GM12878 (cell line): Measurements from ENCODE around the gene VPS45.

Experiments
- ASH2L ChIP-seq: fragments of 300-600, 200-600 bp; sonication (generic); IDR thresholded peaks from 2 replicates; pipeline ENCODE4 v1.6.1; 2017; ENCODE audit warnings: low read depth, mild to moderate bottlenecking, borderline replicate concordance
- EP300 ChIP-seq, 2 experiments: fragments of 150-350 bp in 1 of 2; IDR thresholded peaks; 2 replicates each; pipeline ENCODE4 v1.6.1; 2011 to 2012; ENCODE audit warnings: low read depth in 2 of 2, low read length in 2 of 2, borderline replicate concordance in 1 of 2, improper control_type of control experiment in 1 of 2, inconsistent platforms in 1 of 2; ENCODE audit not compliant: control insufficient read depth in 1 of 2
- NFXL1 ChIP-seq: fragments of 450-650 bp; IDR thresholded peaks from 2 replicates; pipeline ENCODE4 v1.6.1; 2017; ENCODE audit warnings: antibody characterized with exemption, mild to moderate bottlenecking, borderline replicate concordance
- PAX8 ChIP-seq: fragments of 450-650 bp; IDR thresholded peaks from 2 replicates; pipeline ENCODE4 v1.6.1; 2017; ENCODE audit warnings: mild to moderate bottlenecking, moderate library complexity
- SPI1 ChIP-seq: IDR thresholded peaks from 2 replicates; pipeline ENCODE4 v1.6.1; 2011; ENCODE audit warnings: low read depth, mild to moderate bottlenecking, low read length, moderate library complexity, borderline replicate concordance; ENCODE audit not compliant: insufficient read depth
- SREBF2 ChIP-seq: IDR thresholded peaks from 2 replicates; pipeline ENCODE4 v1.6.1; 2012; ENCODE audit warnings: mild to moderate bottlenecking, low read length
- SRF ChIP-seq, 2 experiments: IDR thresholded peaks; 2 replicates each; pipeline ENCODE4 v1.6.1; 2011; ENCODE audit warnings: low read depth in 2 of 2, low read length in 2 of 2, mild to moderate bottlenecking in 1 of 2, moderate library complexity in 1 of 2
- TF ChIP-seq, protein P1 (sequence below): IDR thresholded peaks from 2 replicates; pipeline ENCODE4 v1.6.1; 2012; ENCODE audit warnings: low read depth, low read length, improper control_type of control experiment
- TF ChIP-seq, protein P2 (sequence below), 3 experiments: IDR thresholded peaks in 2 of 3; conservative IDR thresholded peaks in 1 of 3; 2 replicates each; pipeline ENCODE4 v1.5.1; 2011; ENCODE audit warnings: low read depth in 3 of 3, low read length in 3 of 3, mild to moderate bottlenecking in 3 of 3, control low read depth in 2 of 3, moderate library complexity in 2 of 3, inconsistent platforms in 1 of 3, mixed read lengths in 1 of 3; ENCODE audit not compliant: control insufficient read depth in 2 of 3, insufficient read depth in 1 of 3; ENCODE audit errors: extremely low read depth in 1 of 3
- TF ChIP-seq, protein P3 (sequence below): fragments of 450-650 bp; IDR thresholded peaks from 2 replicates; pipeline ENCODE4 v1.6.1; 2016; ENCODE audit warnings: mild to moderate bottlenecking, moderate library complexity, borderline replicate concordance

- TF ChIP-seq, protein P1, sequence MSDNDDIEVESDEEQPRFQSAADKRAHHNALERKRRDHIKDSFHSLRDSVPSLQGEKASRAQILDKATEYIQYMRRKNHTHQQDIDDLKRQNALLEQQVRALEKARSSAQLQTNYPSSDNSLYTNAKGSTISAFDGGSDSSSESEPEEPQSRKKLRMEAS = no peak
- TF ChIP-seq, protein P2, sequence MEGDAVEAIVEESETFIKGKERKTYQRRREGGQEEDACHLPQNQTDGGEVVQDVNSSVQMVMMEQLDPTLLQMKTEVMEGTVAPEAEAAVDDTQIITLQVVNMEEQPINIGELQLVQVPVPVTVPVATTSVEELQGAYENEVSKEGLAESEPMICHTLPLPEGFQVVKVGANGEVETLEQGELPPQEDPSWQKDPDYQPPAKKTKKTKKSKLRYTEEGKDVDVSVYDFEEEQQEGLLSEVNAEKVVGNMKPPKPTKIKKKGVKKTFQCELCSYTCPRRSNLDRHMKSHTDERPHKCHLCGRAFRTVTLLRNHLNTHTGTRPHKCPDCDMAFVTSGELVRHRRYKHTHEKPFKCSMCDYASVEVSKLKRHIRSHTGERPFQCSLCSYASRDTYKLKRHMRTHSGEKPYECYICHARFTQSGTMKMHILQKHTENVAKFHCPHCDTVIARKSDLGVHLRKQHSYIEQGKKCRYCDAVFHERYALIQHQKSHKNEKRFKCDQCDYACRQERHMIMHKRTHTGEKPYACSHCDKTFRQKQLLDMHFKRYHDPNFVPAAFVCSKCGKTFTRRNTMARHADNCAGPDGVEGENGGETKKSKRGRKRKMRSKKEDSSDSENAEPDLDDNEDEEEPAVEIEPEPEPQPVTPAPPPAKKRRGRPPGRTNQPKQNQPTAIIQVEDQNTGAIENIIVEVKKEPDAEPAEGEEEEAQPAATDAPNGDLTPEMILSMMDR (IDR thresholded peaks at IDR 0.05 in 2 of 3, conservative IDR thresholded peaks at IDR 0.05 in 1 of 3; ENCODE audit: control insufficient read depth in 2 of 3, extremely low read depth in 1 of 3, insufficient read depth in 1 of 3, low read depth in 3 of 3, low read length in 3 of 3) = no peak
- TF ChIP-seq ASH2L (no peak), PAX8 (no peak), SRF (IDR thresholded peaks at IDR 0.05; ENCODE audit: low read depth in 2 of 2, low read length in 2 of 2) (no peak), EP300 (IDR thresholded peaks at IDR 0.05; ENCODE audit: borderline replicate concordance in 1 of 2, control insufficient read depth in 1 of 2, low read depth in 2 of 2, low read length in 2 of 2) (no peak), NFXL1 (no peak), SPI1 (no peak), SREBF2 (no peak)
- TF ChIP-seq, protein P3, sequence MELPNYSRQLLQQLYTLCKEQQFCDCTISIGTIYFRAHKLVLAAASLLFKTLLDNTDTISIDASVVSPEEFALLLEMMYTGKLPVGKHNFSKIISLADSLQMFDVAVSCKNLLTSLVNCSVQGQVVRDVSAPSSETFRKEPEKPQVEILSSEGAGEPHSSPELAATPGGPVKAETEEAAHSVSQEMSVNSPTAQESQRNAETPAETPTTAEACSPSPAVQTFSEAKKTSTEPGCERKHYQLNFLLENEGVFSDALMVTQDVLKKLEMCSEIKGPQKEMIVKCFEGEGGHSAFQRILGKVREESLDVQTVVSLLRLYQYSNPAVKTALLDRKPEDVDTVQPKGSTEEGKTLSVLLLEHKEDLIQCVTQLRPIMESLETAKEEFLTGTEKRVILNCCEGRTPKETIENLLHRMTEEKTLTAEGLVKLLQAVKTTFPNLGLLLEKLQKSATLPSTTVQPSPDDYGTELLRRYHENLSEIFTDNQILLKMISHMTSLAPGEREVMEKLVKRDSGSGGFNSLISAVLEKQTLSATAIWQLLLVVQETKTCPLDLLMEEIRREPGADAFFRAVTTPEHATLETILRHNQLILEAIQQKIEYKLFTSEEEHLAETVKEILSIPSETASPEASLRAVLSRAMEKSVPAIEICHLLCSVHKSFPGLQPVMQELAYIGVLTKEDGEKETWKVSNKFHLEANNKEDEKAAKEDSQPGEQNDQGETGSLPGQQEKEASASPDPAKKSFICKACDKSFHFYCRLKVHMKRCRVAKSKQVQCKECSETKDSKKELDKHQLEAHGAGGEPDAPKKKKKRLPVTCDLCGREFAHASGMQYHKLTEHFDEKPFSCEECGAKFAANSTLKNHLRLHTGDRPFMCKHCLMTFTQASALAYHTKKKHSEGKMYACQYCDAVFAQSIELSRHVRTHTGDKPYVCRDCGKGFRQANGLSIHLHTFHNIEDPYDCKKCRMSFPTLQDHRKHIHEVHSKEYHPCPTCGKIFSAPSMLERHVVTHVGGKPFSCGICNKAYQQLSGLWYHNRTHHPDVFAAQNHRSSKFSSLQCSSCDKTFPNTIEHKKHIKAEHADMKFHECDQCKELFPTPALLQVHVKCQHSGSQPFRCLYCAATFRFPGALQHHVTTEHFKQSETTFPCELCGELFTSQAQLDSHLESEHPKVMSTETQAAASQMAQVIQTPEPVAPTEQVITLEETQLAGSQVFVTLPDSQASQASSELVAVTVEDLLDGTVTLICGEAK = no peak
Observed at GRCh38 chr1:150080784-150081183, 13.2 kb downstream of the VPS45 start.
